HepG2 (cell line): ENCODE data around the gene REPIN1. TPM values are rescaled to one million over a fixed set of nuclear protein-coding genes. Genes with fewer than 3 reads are reported as not detected.

Source experiments
- ARNTL ChIP-seq: sonication (generic); formaldehyde crosslinking; IDR thresholded peaks from 2 replicates; pipeline ENCODE4 v1.4.0; 2020; ENCODE audit warnings: mild to moderate bottlenecking, missing genetic modification reagents
- DNMT3B ChIP-seq: conservative IDR thresholded peaks from 2 replicates; pipeline ENCODE4 v1.6.1; 2016; ENCODE audit warnings: missing biosample characterization, control low read depth
- EP300 ChIP-seq, 3 experiments: sonication (generic) in 1 of 3; formaldehyde crosslinking in 1 of 3; IDR thresholded peaks; 2 replicates each; pipeline versions ENCODE4 v1.5.1 to v1.6.1; 2011 to 2020; ENCODE audit warnings: low read depth in 2 of 3, low read length in 2 of 3, borderline replicate concordance in 1 of 3, improper control_type of control experiment in 1 of 3, mild to moderate bottlenecking in 1 of 3, missing genetic modification reagents in 1 of 3, moderate library complexity in 1 of 3
- GPN1 ChIP-seq: sonication (generic); formaldehyde crosslinking; IDR thresholded peaks from 2 replicates; pipeline ENCODE4 v1.5.1; 2020; ENCODE audit warnings: missing genetic modification reagents, borderline replicate concordance
- HDAC1 ChIP-seq: sonication (generic); formaldehyde crosslinking; IDR thresholded peaks from 2 replicates; pipeline ENCODE4 v1.5.1; 2020; ENCODE audit warnings: mild to moderate bottlenecking, missing genetic modification reagents
- KDM4B ChIP-seq: sonication (generic); formaldehyde crosslinking; IDR thresholded peaks from 2 replicates; pipeline ENCODE4 v1.4.0; 2020; ENCODE audit warnings: missing genetic modification reagents
- LCORL ChIP-seq, 2 experiments: fragments of 450-650 bp in 1 of 2; sonication (generic) in 1 of 2; formaldehyde crosslinking in 1 of 2; IDR thresholded peaks; 2 replicates each; pipeline versions ENCODE4 v1.5.0 to v1.6.1; 2017 to 2020; ENCODE audit warnings: antibody characterized with exemption in 1 of 2, missing genetic modification reagents in 1 of 2
- NFIC ChIP-seq: IDR thresholded peaks from 2 replicates; pipeline ENCODE4 v1.6.1; 2012; ENCODE audit warnings: mild to moderate bottlenecking, low read length, inconsistent platforms
- NONO ChIP-seq, 2 experiments: fragments of 450-650 bp in 1 of 2; sonication (generic) in 1 of 2; formaldehyde crosslinking in 1 of 2; IDR thresholded peaks in 1 of 2; conservative IDR thresholded peaks in 1 of 2; 2 replicates each; pipeline versions ENCODE4 v1.6.1 to v1.8.0; 2017 to 2022; ENCODE audit warnings: mild to moderate bottlenecking in 1 of 2, missing genetic modification reagents in 1 of 2, moderate library complexity in 1 of 2
- NR2F6 ChIP-seq, 2 experiments: IDR thresholded peaks; 2 replicates each; pipeline ENCODE4 v1.6.1; 2016; ENCODE audit warnings: antibody characterized with exemption in 1 of 2, mild to moderate bottlenecking in 1 of 2
- PAXIP1 ChIP-seq: sonication (generic); formaldehyde crosslinking; conservative IDR thresholded peaks from 2 replicates; pipeline ENCODE4 v1.4.0; 2020; ENCODE audit warnings: mild to moderate bottlenecking, missing genetic modification reagents, moderate library complexity
- POLR2G ChIP-seq: fragments of 200-400 bp; formaldehyde crosslinking; IDR thresholded peaks from 2 replicates; pipeline ENCODE4 v1.6.1; 2018; ENCODE audit warnings: mild to moderate bottlenecking, low read depth, low read length, moderate library complexity
- STAT6 ChIP-seq: sonication (generic); formaldehyde crosslinking; IDR thresholded peaks from 2 replicates; pipeline ENCODE4 v1.4.0; 2020; ENCODE audit warnings: missing genetic modification reagents, mild to moderate bottlenecking, borderline replicate concordance
- THAP11 ChIP-seq: IDR thresholded peaks from 2 replicates; pipeline ENCODE4 v1.6.1; 2016; ENCODE audit warnings: missing biosample characterization, missing genetic modification reagents
- TMF1 ChIP-seq: sonication (generic); formaldehyde crosslinking; IDR thresholded peaks from 2 replicates; pipeline ENCODE4 v1.8.1; 2022; ENCODE audit warnings: low read depth, missing genetic modification reagents
- ZNF136 ChIP-seq: sonication (generic); formaldehyde crosslinking; IDR thresholded peaks from 2 replicates; pipeline ENCODE4 v1.8.1; 2022; ENCODE audit warnings: low read depth, mild to moderate bottlenecking, moderate library complexity, missing genetic modification reagents
- ZNF235 ChIP-seq: sonication (generic); formaldehyde crosslinking; IDR thresholded peaks from 2 replicates; pipeline ENCODE4 v1.8.1; 2023; ENCODE audit warnings: mild to moderate bottlenecking, missing genetic modification reagents, borderline replicate concordance
- ZNF546 ChIP-seq: sonication (generic); formaldehyde crosslinking; conservative IDR thresholded peaks from 2 replicates; pipeline ENCODE4 v1.8.1; 2023; ENCODE audit warnings: mild to moderate bottlenecking, missing genetic modification reagents
- polyA plus RNA-seq, 8 experiments: library from polyadenylated mRNA; depleted of rRNA in 3 of 8; stranded (reverse) in 7 of 8; unstranded in 1 of 8; fragments of >200 nt; fragmentation: Illumina TruSeq in 4 of 8; extraction: Trizol in 4 of 8; gene quantifications; 2 replicates each; pipeline versions ENCODE4 v1.2.1 to v1.2.3, GENCODE V29; 2011 to 2016; ENCODE audit warnings: low read depth in 4 of 8, missing spikeins in 1 of 8, mixed read lengths in 1 of 8; ENCODE audit not compliant: insufficient read depth in 1 of 8
- total RNA-seq, 5 experiments: library from RNA; depleted of rRNA; stranded (reverse); fragments of >200 nt; fragmentation: Illumina TruSeq; extraction: Trizol; gene quantifications; 2 replicates each; pipeline ENCODE4 v1.2.3, GENCODE V29; 2016; ENCODE audit warnings: low read depth in 1 of 5

REPIN1 gene
- total and polyA plus RNA-seq, 2 of the 13 experiments (the other 11 are each of a cell fraction or from before 2014, with no cell fraction given), result 69.9 to 108 TPM

- no peak for TF ChIP-seq NONO (IDR thresholded peaks at IDR 0.05)
- peak; percentile 63; the same call in 1 of the 2 replicates for TF ChIP-seq NONO (CRISPR knock-in tag; conservative IDR thresholded peaks at IDR 0.05)
- TF ChIP-seq POLR2G, result no peak
- TF ChIP-seq HDAC1, result peak; percentile 88
- no peak for TF ChIP-seq ZNF235 (CRISPR knock-in tag)
- no peak for TF ChIP-seq ZNF546 (CRISPR knock-in tag)
- TF ChIP-seq LCORL (IDR thresholded peaks at IDR 0.05), result no peak
- TF ChIP-seq LCORL (CRISPR knock-in tag; IDR thresholded peaks at IDR 0.05), result peak; percentile 63; the same call in 1 of the 2 replicates
- TF ChIP-seq KDM4B (CRISPR knock-in tag), result no peak
- 0 out of 2 replicates have a peak, but pooled peaks have one; percentile 23 for TF ChIP-seq DNMT3B (CRISPR knock-in tag)
- no peak for TF ChIP-seq ZNF136
- no peak for TF ChIP-seq GPN1
- peak; percentile 78 for TF ChIP-seq NR2F6 (IDR thresholded peaks at IDR 0.05)
- peak; percentile 88 for TF ChIP-seq NR2F6 (CRISPR knock-in tag; IDR thresholded peaks at IDR 0.05)
- no peak for TF ChIP-seq ARNTL (CRISPR knock-in tag)
- TF ChIP-seq PAXIP1 (CRISPR knock-in tag), result peak; percentile 83
- TF ChIP-seq STAT6, result 0 out of 2 replicates have a peak, but pooled peaks have one; percentile 37
- TF ChIP-seq EP300 (IDR thresholded peaks at IDR 0.05; ENCODE audit: low read depth in 2 of 2, low read length in 2 of 2), result peak; percentile 64 to 87
- TF ChIP-seq EP300 (CRISPR knock-in tag; IDR thresholded peaks at IDR 0.05; ENCODE audit: borderline replicate concordance), result peak; percentile 77; the same call in 1 of the 2 replicates
- TF ChIP-seq TMF1 (CRISPR knock-in tag), result no peak
- TF ChIP-seq NFIC, result 0 out of 2 replicates have a peak, but pooled peaks have one; percentile 45
- TF ChIP-seq THAP11 (CRISPR knock-in tag), result peak; percentile 65
Observed at GRCh38 chr7:150415161-150416153, 46.8 kb downstream of the REPIN1 start (continued).
